Muscle layer of duodenum (tissue), 2 donors: ENCODE data around the gene C14orf180.

ENCODE experiments used
- H3K27ac ChIP-seq: one replicate; pipeline ENCODE4 v1.7.0; 2013; ENCODE audit warnings: mild to moderate bottlenecking, low read length
- H3K27me3 ChIP-seq: one replicate; pipeline ENCODE4 v1.7.0; 2013; ENCODE audit warnings: low read depth, mild to moderate bottlenecking, control low read depth, low read length
- H3K36me3 ChIP-seq, 2 donors: one replicate each; pipeline ENCODE4 v1.7.0; 2013; ENCODE audit warnings: low read length in 2 of 2, control low read depth in 1 of 2, mild to moderate bottlenecking in 1 of 2; ENCODE audit not compliant: insufficient read depth in 2 of 2, control insufficient read depth in 1 of 2
- H3K4me1 ChIP-seq, 2 donors: one replicate each; pipeline ENCODE4 v1.7.0; 2013; ENCODE audit warnings: low read length in 2 of 2, mild to moderate bottlenecking in 2 of 2, control low read depth in 1 of 2, moderate library complexity in 1 of 2; ENCODE audit not compliant: insufficient read depth in 2 of 2, control insufficient read depth in 1 of 2
- H3K4me3 ChIP-seq, 2 donors: one replicate each; pipeline ENCODE4 v1.7.0; 2013; ENCODE audit warnings: low read length in 2 of 2, low read depth in 1 of 2, mild to moderate bottlenecking in 1 of 2
- H3K9me3 ChIP-seq, 2 donors: one replicate each; pipeline ENCODE4 v1.7.0; 2013; ENCODE audit warnings: low read length in 2 of 2, control low read depth in 1 of 2, mild to moderate bottlenecking in 1 of 2; ENCODE audit not compliant: control insufficient read depth in 1 of 2
- donor health status: healthy.

Gene C14orf180

DNA sequence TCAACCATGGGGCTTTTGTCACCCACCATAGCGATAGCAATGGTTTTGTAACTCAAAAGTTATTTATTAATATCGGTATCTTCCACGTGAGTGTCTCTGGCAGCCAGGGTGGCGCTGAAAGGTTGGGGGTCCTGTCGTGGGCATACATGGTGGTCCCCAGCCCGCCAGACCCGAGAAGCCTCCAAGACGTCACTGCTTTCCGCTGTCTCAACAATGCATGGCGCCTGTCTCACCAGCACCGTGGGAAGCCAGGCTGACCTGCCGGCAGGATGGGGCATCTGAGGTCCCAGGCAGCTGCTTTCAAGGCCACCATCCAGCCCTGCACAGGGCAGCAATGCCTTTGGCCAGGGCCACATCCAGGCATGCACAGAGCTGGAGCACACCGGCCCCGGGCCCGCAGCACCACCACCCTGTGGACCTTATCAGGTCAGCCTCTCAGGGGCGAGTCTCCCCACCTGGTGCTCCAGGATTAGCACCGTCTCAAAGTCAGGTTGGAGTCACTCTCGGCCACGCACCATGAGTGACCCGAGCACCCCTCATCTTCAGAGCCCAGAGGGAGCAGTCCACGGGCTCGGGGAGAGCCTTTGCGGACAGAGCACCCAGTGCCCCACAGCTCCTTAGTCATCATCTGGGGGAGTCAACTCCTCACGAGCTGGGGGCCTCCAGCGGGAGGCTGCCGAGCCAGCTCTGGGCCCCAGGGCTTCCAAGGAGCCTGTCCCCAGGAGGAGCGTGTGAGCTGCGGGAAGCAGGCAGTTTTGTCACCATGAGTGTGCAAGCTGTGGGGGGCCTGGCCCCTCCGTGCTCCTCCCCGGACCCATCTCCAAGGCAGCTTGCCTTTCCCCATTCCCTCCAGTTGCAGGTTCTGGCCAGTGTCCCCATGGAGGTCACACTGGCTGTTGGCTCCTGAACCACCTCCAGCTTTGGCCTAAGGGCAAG is 14.6 kb upstream of the C14orf180 start:
- no peaks in the 10 kb centered on the region for H3K36me3 ChIP-seq
- H3K27ac ChIP-seq = no peak overlapping the region
- H3K4me1 ChIP-seq = peaks cover 0 to 9% of the 10 kb centered on the region in 2 donors
- no peak overlapping the region for H3K4me3 ChIP-seq
- H3K27me3 ChIP-seq = no peaks in the 10 kb centered on the region
- no peaks in the 10 kb centered on the region for H3K9me3 ChIP-seq

DNA sequence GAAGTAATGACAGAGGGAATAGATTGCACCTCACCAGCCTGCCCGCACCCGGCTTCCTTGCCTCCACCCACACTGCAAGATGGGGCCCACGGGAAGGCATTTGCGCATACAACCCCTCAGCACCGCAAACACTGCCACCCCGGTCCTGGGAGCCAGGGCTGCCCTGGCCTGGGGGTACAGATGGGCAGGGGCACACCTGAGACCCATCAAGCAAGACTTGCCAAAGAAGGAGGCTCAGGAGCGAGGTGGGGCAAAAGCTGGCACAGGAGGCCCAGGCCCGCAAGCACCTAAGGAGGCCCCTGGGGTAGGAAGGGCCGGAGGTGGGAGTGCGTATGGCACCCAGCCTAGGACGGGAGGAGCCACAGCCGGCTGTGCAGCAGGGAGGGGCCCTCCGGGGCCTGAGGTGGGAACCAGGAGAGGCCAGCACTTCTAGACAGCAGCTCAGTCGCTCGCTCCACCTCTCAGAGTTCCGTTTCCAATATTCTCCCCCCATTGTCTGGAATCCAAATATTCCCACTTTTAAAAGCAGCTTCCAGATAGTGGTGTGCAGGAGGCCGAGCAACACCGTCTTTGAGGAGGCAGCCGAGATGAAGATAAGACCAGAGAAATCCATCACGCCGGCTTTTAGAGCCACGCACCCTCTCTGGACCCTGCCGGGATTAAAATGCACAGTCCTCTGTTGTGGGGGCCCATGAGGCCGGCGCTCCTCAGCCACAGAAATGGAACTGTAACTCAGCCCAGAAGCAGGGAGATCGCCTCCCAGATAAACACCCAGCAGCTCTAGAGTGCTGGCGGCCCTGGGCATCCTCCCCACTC is 12.2 kb upstream of the C14orf180 start:
- Histone ChIP-seq H3K27me3 (no peaks in the 10 kb centered on the region), H3K27ac (no peak overlapping the region), H3K36me3 (no peaks in the 10 kb centered on the region), H3K4me3 (no peak overlapping the region), H3K9me3 (no peaks in the 10 kb centered on the region), H3K4me1 (peaks cover 0 to 9% of the 10 kb centered on the region in 2 donors)

DNA sequence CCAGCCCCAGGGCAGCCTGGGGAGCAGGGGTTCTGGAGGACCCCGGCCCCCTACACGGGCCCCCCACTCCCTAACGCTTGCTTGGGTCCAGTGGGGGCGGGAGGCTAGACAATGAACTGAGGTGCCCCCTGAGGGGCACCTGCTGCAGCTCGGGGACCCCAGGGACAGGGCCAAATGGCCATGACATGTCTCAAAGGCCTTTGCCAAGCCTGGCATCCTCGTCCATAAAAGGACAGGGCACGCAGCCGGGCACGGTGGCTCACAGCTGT is 11.7 kb upstream of the C14orf180 start:
- no peaks in the 10 kb centered on the region for H3K36me3 ChIP-seq
- H3K4me1 ChIP-seq = peaks cover 0 to 9% of the 10 kb centered on the region in 2 donors
- no peak overlapping the region for H3K27ac ChIP-seq
- H3K27me3 ChIP-seq = no peaks in the 10 kb centered on the region
- H3K4me3 ChIP-seq = no peak overlapping the region
- H3K9me3 ChIP-seq = no peaks in the 10 kb centered on the region

DNA sequence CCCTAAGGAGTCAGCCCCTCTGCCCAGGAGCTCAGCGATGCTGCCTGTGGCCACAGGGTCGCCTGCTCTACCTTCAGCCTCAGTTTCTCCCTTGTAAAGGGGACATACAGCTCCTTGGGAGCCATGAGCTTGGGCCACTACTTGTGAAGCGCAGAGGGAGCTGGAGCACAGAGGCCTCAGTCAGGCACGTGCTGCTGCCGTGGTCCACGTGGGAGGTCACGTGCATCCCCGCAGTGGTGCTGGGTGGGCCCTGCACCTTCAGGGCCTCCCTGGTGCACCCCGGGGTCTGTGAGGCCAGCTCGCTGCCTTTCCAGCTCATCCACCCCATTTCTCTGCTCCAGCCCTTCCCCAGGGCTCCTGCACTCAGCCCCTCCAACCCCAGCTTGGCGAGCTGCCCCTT is 10.9 kb upstream of the C14orf180 start:
- Histone ChIP-seq H3K4me1 (peaks cover 0 to 7% of the 10 kb centered on the region in 2 donors), H3K4me3 (no peak overlapping the region), H3K36me3 (no peaks in the 10 kb centered on the region), H3K9me3 (no peaks in the 10 kb centered on the region), H3K27ac (no peak overlapping the region), H3K27me3 (no peaks in the 10 kb centered on the region)

DNA sequence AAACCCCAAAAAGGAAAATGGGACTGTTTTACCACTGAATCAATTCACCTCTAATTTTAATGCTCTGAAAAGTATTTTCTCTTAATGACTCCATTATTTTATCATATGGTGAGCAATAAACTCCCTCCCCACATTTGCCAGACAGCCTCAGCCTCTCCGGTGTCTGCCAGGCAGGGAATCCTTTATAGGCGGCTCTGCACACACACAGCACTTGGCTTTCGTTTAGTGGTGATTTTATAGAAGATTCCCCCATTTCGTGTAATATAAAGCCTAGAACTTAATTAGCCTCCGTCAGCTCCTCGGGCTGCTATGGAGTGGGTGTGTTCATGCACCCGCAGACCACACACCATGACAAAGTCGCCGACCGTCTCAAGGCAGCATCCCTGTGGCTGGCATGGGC is 10.1 kb upstream of the C14orf180 start:
- Histone ChIP-seq H3K9me3 (no peaks in the 10 kb centered on the region), H3K27me3 (no peaks in the 10 kb centered on the region), H3K4me3 (no peak overlapping the region), H3K27ac (no peak overlapping the region), H3K4me1 (no peaks in the 10 kb centered on the region), H3K36me3 (no peaks in the 10 kb centered on the region)

DNA sequence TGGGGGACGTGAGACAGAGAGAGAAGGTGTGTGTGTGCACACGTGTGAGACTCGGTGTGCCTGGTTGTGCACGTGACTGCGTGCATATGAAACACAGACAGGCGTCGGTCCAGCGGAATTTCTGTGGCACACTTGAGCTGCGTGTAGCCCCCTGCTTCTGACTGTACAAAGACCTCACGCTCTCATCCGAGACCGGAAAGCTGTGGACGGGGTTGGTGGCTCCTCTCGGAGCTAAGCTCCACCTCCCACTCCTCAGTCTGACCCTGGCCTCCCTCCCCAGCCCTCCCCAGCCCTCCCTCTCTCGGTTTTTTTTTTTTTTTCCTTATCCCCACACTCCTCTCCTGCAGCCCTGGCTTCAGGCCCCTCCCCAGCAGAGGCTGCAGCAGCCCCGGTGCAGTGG is 8.3 kb upstream of the C14orf180 start:
- Histone ChIP-seq H3K4me1 (no peaks in the 10 kb centered on the region), H3K27ac (no peak overlapping the region), H3K9me3 (no peaks in the 10 kb centered on the region), H3K4me3 (no peak overlapping the region), H3K36me3 (no peaks in the 10 kb centered on the region), H3K27me3 (no peaks in the 10 kb centered on the region)

DNA sequence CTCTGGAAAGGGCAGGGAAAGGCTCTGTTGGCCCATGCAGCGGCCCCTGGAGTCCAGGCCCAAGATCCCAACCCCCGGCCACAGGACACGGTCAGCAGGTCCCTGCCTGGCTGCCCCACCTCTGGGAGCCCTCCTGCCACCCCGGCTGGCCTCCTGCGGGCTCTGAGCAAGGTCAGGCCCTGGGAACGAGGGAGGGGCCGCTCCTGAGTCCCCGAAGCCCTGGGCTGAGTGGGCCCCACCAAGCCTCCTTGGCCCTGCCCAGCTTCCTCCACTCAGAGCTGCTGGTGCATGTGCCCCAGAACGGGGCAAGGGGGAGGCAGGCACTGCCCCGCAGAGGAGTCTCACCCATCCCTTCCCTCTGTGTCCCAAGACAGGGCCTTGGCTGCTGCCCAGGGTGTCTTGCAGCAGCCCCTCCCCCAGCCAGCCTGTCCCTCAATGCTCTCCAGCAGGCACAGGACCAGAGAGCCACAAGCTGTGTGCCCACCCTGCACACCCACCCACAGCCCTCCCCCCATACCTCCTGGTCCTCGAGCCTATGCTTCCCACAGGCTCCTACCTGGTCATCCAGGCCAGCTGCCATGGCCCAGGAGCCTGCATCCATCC is 7.4 kb upstream of the C14orf180 start:
- no peaks in the 10 kb centered on the region for H3K4me1 ChIP-seq
- no peaks in the 10 kb centered on the region for H3K27me3 ChIP-seq
- H3K36me3 ChIP-seq = no peaks in the 10 kb centered on the region
- no peaks in the 10 kb centered on the region for H3K9me3 ChIP-seq
- H3K27ac ChIP-seq = no peak overlapping the region
- H3K4me3 ChIP-seq = no peak overlapping the region

DNA sequence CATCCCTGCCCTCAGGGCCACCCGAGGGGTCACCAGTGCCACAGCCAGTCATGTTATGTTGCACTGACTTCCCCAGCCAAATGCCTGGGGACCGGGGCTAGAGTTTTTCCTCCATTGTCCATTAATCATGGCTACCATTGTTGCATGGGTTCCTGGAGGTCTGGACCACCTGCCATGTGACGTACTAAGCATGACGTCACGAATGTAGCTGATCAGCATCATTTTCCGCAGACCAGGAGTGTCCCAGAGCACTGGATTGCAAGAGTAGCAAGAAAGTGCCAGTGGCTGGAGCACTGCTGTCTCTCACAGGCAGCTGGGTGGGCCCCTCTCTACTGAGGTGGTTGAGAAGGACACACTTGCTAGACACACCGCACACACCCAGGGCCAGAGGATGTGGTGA is 6.9 kb upstream of the C14orf180 start:
- Histone ChIP-seq H3K9me3 (no peaks in the 10 kb centered on the region), H3K4me3 (no peak overlapping the region), H3K27me3 (no peaks in the 10 kb centered on the region), H3K27ac (no peak overlapping the region), H3K4me1 (no peaks in the 10 kb centered on the region), H3K36me3 (no peaks in the 10 kb centered on the region)

DNA sequence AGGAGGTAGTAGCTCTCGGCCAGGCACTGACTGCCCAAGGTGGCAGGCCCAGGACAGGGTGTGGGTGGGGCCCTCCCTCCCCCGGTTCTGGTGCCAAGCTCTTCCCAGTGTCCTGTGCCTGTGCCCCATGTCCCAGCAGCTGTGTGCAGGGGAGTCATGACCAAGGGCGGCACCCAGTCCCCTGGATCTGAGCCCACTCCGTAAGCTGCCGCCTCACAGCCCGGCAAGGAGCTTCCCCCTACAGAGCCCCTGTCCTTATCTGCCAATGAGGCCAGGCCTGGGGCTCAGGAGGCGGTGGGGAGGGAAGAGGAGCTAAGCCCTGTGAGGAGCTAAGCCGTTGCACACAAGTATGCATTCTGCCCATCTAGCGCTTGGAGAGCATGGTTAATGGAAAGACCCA is 5.6 kb upstream of the C14orf180 start:
- Histone ChIP-seq H3K27ac (no peak overlapping the region), H3K9me3 (no peaks in the 10 kb centered on the region), H3K27me3 (no peaks in the 10 kb centered on the region), H3K36me3 (no peaks in the 10 kb centered on the region), H3K4me3 (no peak overlapping the region), H3K4me1 (no peaks in the 10 kb centered on the region)

DNA sequence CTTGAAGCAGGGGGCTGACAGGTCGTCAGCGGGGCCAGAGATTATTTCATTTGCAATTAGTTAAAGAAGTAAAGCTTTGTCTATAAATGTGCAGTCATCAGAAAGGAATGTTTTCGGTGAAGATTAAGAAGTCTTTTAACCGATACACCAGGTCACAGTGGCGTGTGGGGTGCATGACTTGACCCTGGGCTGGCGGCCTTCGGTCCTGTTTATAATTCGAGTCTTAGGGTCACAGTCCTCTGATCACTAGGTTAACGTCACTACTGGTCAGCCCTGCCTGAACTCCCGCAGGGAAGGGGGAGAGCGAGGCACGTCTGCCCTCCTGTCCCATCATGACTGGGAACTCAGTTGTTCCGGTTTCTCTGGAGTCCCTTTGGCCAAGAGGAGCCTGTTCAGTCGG is 5.0 kb upstream of the C14orf180 start:
- Histone ChIP-seq H3K4me1 (no peaks in the 10 kb centered on the region), H3K27ac (no peak overlapping the region), H3K27me3 (no peaks in the 10 kb centered on the region), H3K36me3 (no peaks in the 10 kb centered on the region), H3K9me3 (no peaks in the 10 kb centered on the region), H3K4me3 (no peak overlapping the region)

DNA sequence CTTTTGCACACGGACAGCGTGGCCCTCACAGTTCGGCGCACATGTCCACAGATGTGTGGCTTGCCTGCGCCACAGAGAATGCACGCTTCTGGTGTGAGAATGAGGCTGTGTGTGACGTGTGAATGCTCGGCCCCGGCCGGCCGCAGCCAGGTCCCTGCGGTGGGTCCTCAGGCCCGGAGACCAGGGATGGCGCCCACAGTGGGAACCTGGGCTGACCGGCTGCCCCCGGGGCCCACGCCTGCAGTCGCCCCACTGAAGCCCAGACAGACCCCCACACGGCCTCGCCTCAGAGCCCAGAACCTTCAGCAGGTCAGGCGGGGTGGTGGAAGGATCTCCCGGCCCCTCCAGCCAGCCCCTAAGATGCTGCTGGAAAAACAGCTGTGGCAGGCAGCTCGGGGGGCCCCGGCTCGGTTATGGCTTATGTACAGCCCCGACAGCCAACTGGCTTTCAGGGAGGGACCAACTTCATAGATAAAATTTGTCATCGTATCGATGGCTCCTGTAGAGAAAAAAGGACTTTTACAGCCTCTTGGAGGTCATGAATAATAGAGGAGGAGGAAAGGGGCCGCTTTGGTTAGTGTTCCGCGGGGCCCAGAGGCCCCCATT is 4.5 kb upstream of the C14orf180 start:
- H3K9me3 ChIP-seq = no peaks in the 10 kb centered on the region
- H3K4me3 ChIP-seq = no peak overlapping the region
- H3K36me3 ChIP-seq = no peaks in the 10 kb centered on the region
- H3K27me3 ChIP-seq = no peaks in the 10 kb centered on the region
- H3K4me1 ChIP-seq = no peaks in the 10 kb centered on the region
- no peak overlapping the region for H3K27ac ChIP-seq
